Measurements from ENCODE around the gene HESX1.

Gene HESX1

DNA sequence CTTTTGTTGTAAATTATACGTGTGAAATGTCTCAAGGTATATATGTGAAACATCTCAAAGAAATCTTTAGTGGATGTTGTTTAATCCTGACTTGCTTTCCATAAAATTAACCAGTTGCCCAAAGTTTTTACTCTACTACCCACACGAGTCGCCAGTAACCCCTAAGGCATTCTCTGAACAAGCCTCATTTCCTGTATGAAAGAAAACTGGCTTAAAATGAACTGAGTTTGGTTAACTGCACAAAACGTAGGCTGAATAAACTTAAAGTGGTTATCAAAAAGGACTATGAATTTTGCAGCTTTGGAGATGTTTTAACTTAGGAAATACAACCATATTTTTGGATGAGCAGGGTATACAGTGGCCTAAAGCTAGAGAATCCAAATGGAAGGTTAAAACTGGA, 25.1 kb upstream of the HESX1 start:
- H3K4me3 ChIP-seq (IDR thresholded peaks at IDR 0.05; ENCODE audit: insufficient read depth, low read depth, low read length) = no peak overlapping the region
- H3K9ac ChIP-seq = no peak overlapping the region
- no peaks in the 10 kb centered on the region for H3K36me3 ChIP-seq (ENCODE audit: insufficient read depth)
- no peak overlapping the region for H3K4me2 ChIP-seq
- no peaks in the 10 kb centered on the region for H3K27me3 ChIP-seq (ENCODE audit: insufficient read depth, low read depth)
- TF ChIP-seq, protein P1, sequence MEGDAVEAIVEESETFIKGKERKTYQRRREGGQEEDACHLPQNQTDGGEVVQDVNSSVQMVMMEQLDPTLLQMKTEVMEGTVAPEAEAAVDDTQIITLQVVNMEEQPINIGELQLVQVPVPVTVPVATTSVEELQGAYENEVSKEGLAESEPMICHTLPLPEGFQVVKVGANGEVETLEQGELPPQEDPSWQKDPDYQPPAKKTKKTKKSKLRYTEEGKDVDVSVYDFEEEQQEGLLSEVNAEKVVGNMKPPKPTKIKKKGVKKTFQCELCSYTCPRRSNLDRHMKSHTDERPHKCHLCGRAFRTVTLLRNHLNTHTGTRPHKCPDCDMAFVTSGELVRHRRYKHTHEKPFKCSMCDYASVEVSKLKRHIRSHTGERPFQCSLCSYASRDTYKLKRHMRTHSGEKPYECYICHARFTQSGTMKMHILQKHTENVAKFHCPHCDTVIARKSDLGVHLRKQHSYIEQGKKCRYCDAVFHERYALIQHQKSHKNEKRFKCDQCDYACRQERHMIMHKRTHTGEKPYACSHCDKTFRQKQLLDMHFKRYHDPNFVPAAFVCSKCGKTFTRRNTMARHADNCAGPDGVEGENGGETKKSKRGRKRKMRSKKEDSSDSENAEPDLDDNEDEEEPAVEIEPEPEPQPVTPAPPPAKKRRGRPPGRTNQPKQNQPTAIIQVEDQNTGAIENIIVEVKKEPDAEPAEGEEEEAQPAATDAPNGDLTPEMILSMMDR (conservative IDR thresholded peaks at IDR 0.05; ENCODE audit: low read depth, low read length) = no peak
- no peak overlapping the region for H3K27ac ChIP-seq
- no peaks in the 10 kb centered on the region for H4K20me1 ChIP-seq (ENCODE audit: insufficient read depth)
- H3K4me1 ChIP-seq (ENCODE audit: low read depth, poor library complexity, severe bottlenecking) = peaks cover 16% of the 10 kb centered on the region
- H3K79me2 ChIP-seq (ENCODE audit: insufficient read depth, low read depth) = peaks cover 12% of the 10 kb centered on the region; the same call in 1 of the 2 replicates
- no peak overlapping the region for H2AFZ ChIP-seq (ENCODE audit: low read depth)

DNA sequence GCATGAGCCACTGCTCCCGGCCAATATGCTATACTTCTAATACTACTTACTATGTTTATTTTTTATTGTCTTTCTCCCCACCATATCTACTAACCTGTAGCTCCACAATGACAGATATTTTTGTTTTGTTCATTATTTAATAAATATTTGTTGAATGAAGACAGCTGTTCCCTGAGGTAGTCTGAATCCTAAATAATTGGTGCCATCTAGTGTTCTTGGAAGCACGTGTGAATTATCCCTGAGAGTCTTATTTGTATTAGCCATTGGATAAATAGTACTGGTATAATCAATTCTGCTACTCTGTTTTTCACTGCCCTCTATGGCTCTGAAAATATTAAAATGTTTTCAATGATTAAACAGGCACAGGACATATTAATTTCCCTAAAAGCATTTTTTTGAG, 22.1 kb upstream of the HESX1 start:
- H3K4me3 ChIP-seq (IDR thresholded peaks at IDR 0.05; ENCODE audit: insufficient read depth, low read depth, low read length) = no peak overlapping the region
- H4K20me1 ChIP-seq (ENCODE audit: insufficient read depth) = no peaks in the 10 kb centered on the region
- H3K4me1 ChIP-seq (ENCODE audit: low read depth, poor library complexity, severe bottlenecking) = peaks cover 5% of the 10 kb centered on the region
- no peaks in the 10 kb centered on the region for H3K27me3 ChIP-seq (ENCODE audit: insufficient read depth, low read depth)
- no peaks in the 10 kb centered on the region for H3K36me3 ChIP-seq (ENCODE audit: insufficient read depth)
- H3K4me2 ChIP-seq = no peak overlapping the region
- no peaks in the 10 kb centered on the region for H3K79me2 ChIP-seq (ENCODE audit: insufficient read depth, low read depth)
- H3K9ac ChIP-seq = no peak overlapping the region
- H3K27ac ChIP-seq = no peak overlapping the region
- H2AFZ ChIP-seq (ENCODE audit: low read depth) = no peak overlapping the region
- TF ChIP-seq, protein P1 (conservative IDR thresholded peaks at IDR 0.05; ENCODE audit: low read depth, low read length) = no peak

DNA sequence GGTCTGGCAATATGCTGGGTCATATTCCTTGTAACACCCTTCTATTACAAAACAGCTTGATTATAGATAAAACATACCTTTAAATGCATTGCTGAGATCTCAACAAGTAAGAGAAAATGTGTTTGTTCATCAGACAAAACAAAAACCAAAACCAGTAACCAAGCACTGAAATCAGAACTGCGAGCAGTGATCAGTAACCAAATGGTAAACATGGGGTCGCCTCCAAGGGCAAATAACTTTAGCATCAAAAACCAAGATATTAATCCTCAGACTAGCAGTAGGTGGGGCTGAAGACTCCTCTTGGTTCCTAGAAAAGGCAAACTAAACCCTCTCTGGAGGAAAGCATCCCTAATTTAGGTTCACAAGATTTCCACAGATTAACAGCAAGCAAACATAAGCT, 6.6 kb upstream of the HESX1 start:
- H4K20me1 ChIP-seq (ENCODE audit: insufficient read depth) = no peaks in the 10 kb centered on the region
- H3K4me1 ChIP-seq (ENCODE audit: low read depth, poor library complexity, severe bottlenecking) = no peaks in the 10 kb centered on the region
- TF ChIP-seq, protein P1 (conservative IDR thresholded peaks at IDR 0.05; ENCODE audit: low read depth, low read length) = no peak
- H3K36me3 ChIP-seq (ENCODE audit: insufficient read depth) = no peaks in the 10 kb centered on the region
- no peak overlapping the region for H3K9ac ChIP-seq
- no peaks in the 10 kb centered on the region for H3K79me2 ChIP-seq (ENCODE audit: insufficient read depth, low read depth)
- H3K4me2 ChIP-seq = no peak overlapping the region
- no peak overlapping the region for H3K4me3 ChIP-seq (IDR thresholded peaks at IDR 0.05; ENCODE audit: insufficient read depth, low read depth, low read length)
- no peak overlapping the region for H3K27ac ChIP-seq
- no peak overlapping the region for H2AFZ ChIP-seq (ENCODE audit: low read depth)
- no peaks in the 10 kb centered on the region for H3K27me3 ChIP-seq (ENCODE audit: insufficient read depth, low read depth)

DNA sequence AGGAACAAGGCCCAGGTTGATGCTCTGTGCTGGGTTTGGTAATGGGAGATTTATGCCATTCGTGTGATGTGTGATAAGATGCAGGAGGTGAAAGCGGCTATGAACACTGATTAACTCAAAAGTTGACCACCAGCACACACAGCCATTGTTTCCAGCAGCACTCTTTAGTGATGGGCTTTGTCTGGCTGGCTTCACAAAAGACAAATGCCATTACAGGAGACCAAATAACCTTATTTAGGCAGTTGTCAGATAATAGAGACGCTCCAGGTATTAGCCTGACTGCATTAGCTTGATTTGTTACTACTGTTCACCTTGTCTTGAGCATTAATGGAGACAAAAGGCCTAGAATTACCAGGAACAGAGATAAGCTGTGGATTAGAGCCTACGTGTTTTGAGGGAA, 5.1 kb downstream of the HESX1 start:
- Histone ChIP-seq H3K27ac (no peak overlapping the region), H3K79me2 (ENCODE audit: insufficient read depth, low read depth) (no peaks in the 10 kb centered on the region), H2AFZ (ENCODE audit: low read depth) (no peak overlapping the region), H3K27me3 (ENCODE audit: insufficient read depth, low read depth) (no peaks in the 10 kb centered on the region), H3K4me2 (no peak overlapping the region), H4K20me1 (ENCODE audit: insufficient read depth) (no peaks in the 10 kb centered on the region), H3K4me1 (ENCODE audit: low read depth, poor library complexity, severe bottlenecking) (no peaks in the 10 kb centered on the region), H3K4me3 (IDR thresholded peaks at IDR 0.05; ENCODE audit: insufficient read depth, low read depth, low read length) (no peak overlapping the region), H3K36me3 (ENCODE audit: insufficient read depth) (no peaks in the 10 kb centered on the region), H3K9ac (no peak overlapping the region)
- TF ChIP-seq, protein P1 (conservative IDR thresholded peaks at IDR 0.05; ENCODE audit: low read depth, low read length) = no peak

All from KMS-11 (cell line).